IgD-negative memory B cell (primary cell): ENCODE results near the gene DDIAS. TPM values are rescaled to one million over a fixed set of nuclear protein-coding genes. Genes with fewer than 3 reads are reported as not detected.
A peak's percentile ranks its signal among the peaks of the same experiment; 100 is the strongest.

Experiments
- H3K27ac Mint-ChIP-seq, 3 donors: one replicate each; pipeline ENCODE4 v1.8.0; 2020 to 2022; ENCODE audit warnings: mild to moderate bottlenecking in 3 of 3, mixed read lengths in 3 of 3, moderate library complexity in 1 of 3
- H3K27me3 Mint-ChIP-seq: one replicate; pipeline ENCODE4 v1.8.0; 2021; ENCODE audit warnings: mixed read lengths
- H3K36me3 Mint-ChIP-seq: one replicate; pipeline ENCODE4 v1.8.0; 2020; ENCODE audit warnings: mild to moderate bottlenecking, mixed read lengths
- H3K4me1 Mint-ChIP-seq, 3 donors: one replicate each; pipeline ENCODE4 v1.8.0; 2020 to 2022; ENCODE audit warnings: mixed read lengths in 3 of 3, mild to moderate bottlenecking in 1 of 3
- H3K4me3 Mint-ChIP-seq, 4 donors: one replicate each; pipeline ENCODE4 v1.8.0; 2020 to 2022; ENCODE audit warnings: mild to moderate bottlenecking in 4 of 4, mixed read lengths in 4 of 4, moderate library complexity in 3 of 4
- H3K9me3 Mint-ChIP-seq, 3 donors: one replicate each; pipeline ENCODE4 v1.8.0; 2020 to 2021; ENCODE audit warnings: mixed read lengths in 3 of 3, mild to moderate bottlenecking in 1 of 3
- polyA plus RNA-seq: library from polyadenylated mRNA; unstranded; fragments of 300-500 nt; fragmentation: Illumina TruSeq; gene quantifications from one replicate; pipeline ENCODE4 v1.2.3, GENCODE V29; 2021

Gene DDIAS
- polyA plus RNA-seq, 1 donor from 2014 or later, result 1.7 TPM

DNA sequence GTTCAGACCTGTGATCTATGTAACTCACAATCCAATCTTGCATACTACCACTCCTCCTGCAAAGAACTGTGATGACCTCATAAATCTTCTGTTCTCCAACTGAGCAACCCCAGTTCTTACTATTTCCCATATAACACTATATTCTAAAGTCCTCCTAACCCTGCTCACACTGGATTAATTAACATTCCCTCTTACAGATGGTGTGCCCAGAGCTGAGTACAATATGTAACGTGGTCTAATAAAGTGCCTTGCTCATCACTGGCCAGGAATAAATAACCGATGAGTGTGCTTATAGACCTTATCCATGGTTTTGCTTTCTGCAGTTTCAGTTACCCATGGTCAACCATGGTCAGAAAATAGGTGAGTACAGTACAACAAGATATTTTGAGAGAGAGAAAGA, 29.9 kb upstream of the DDIAS start:
- Mint-ChIP-seq H3K4me1 (peaks cover 7 to 14% (median 12%) of the 10 kb centered on the region in 3 donors), H3K27ac (no peak overlapping the region), H3K36me3 (no peaks in the 10 kb centered on the region), H3K9me3 (peaks cover 0 to under 1% (median 0%) of the 10 kb centered on the region in 3 donors), H3K27me3 (no peaks in the 10 kb centered on the region), H3K4me3 (no peak overlapping the region)

DNA sequence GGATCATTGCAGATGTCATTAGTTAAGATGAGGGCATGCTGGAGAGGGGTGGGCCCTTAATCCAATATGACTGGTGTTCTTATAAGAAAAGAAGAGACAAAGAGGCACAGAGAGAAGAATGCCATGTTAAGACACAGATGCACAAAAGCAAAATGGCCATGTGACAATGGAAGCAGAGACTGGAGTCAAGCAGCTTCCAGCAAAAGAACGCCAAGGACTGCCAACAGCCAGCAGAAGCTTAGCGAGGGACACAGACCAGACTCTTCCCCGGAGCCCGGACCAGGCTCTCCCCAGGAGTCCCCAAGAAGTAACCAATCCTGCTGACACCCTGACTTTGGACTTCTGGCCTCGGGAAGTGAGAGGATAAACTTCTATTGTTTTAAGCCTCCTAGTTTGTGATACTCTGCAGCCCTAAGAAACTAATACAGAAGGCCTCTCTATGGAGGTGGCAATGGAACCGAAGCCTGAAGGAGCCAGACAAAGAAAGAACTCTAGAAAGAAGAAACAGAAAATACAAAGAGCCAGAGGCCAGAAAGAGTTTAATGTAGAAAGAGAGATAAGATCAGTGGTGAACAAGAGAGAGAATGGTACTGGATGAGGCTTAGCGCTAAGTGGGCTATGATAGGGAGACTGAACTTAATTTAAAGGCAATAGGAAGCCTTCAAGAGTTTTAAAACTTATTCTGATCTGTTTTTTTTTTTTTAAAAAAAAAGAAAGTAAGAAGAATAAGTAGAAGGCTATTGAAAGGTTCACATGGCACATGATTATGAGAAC, 29.0 kb upstream of the DDIAS start:
- Mint-ChIP-seq H3K4me1 (peaks cover 3 to 10% (median 9%) of the 10 kb centered on the region in 3 donors), H3K4me3 (no peak overlapping the region), H3K9me3 (peaks cover 0 to 2% (median 0%) of the 10 kb centered on the region in 3 donors), H3K27ac (peak overlapping the region in 1 of 3 donors; percentile 73), H3K27me3 (no peaks in the 10 kb centered on the region), H3K36me3 (peaks cover 3% of the 10 kb centered on the region)

- H3K9me3 Mint-ChIP-seq, result peaks cover 0 to 2% (median 0%) of the 10 kb centered on the region in 3 donors
- no peak overlapping the region for H3K4me3 Mint-ChIP-seq
- H3K4me1 Mint-ChIP-seq, result peaks cover 0 to 8% (median 7%) of the 10 kb centered on the region in 3 donors
- H3K36me3 Mint-ChIP-seq, result peaks cover 4% of the 10 kb centered on the region
- H3K27ac Mint-ChIP-seq, result peak overlapping the region in 1 of 3 donors; percentile 32
- no peaks in the 10 kb centered on the region for H3K27me3 Mint-ChIP-seq
Measured at GRCh38 chr11:82873919-82874333, 27.6 kb upstream of the DDIAS start.

- peaks cover 0 to 8% (median 7%) of the 10 kb centered on the region in 3 donors for H3K4me1 Mint-ChIP-seq
- H3K9me3 Mint-ChIP-seq, result peaks cover 0 to 2% (median 0%) of the 10 kb centered on the region in 3 donors
- peaks cover 7% of the 10 kb centered on the region for H3K36me3 Mint-ChIP-seq
- peak overlapping the region in 1 of 4 donors; percentile 6 for H3K4me3 Mint-ChIP-seq
- no peaks in the 10 kb centered on the region for H3K27me3 Mint-ChIP-seq
- H3K27ac Mint-ChIP-seq, result no peak overlapping the region
Measured at GRCh38 chr11:82874646-82875523, 26.7 kb upstream of the DDIAS start.

DNA sequence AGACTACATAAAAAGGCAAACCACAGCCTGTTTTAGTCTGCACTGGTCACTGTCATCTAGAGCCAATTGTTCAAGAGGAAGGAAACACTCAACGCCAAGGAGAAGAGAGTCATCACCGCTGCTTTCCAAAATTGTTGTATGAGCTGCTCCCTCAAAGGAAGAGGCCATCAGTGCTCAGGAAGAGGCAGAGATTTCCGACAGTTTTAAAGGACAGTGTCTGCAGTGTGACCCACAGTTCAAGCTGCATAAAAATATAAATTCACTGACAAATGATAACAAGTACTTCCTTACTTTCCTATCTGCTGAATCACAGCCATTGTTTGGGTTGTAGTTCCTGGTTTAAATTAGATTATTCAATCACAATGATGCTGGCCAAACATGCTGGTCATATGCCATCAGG, 17.7 kb upstream of the DDIAS start:
- Mint-ChIP-seq H3K27ac (no peak overlapping the region), H3K36me3 (peaks cover 10% of the 10 kb centered on the region), H3K4me1 (peaks cover 0 to 6% (median 4%) of the 10 kb centered on the region in 3 donors), H3K27me3 (no peaks in the 10 kb centered on the region), H3K4me3 (no peak overlapping the region), H3K9me3 (no peaks in the 10 kb centered on the region)

- Mint-ChIP-seq H3K27ac (no peak overlapping the region), H3K9me3 (no peaks in the 10 kb centered on the region), H3K4me3 (no peak overlapping the region), H3K36me3 (no peaks in the 10 kb centered on the region), H3K4me1 (peaks cover 0 to 6% (median 6%) of the 10 kb centered on the region in 3 donors), H3K27me3 (no peaks in the 10 kb centered on the region)
Measured at GRCh38 chr11:82889133-82890001, 12.2 kb upstream of the DDIAS start.

- Mint-ChIP-seq H3K4me3 (no peak overlapping the region), H3K27ac (no peak overlapping the region), H3K27me3 (no peaks in the 10 kb centered on the region), H3K9me3 (no peaks in the 10 kb centered on the region), H3K4me1 (peaks cover 0 to 6% (median 6%) of the 10 kb centered on the region in 3 donors), H3K36me3 (no peaks in the 10 kb centered on the region)
Measured at GRCh38 chr11:82890002-82890341, 11.6 kb upstream of the DDIAS start.

GRCh38 chr11:82890936-82891335, 10.6 kb upstream of the DDIAS start:
- no peaks in the 10 kb centered on the region for H3K27me3 Mint-ChIP-seq

GRCh38 chr11:82892611-82893169, 8.8 kb upstream of the DDIAS start:
- Mint-ChIP-seq H3K4me3 (no peak overlapping the region), H3K4me1 (peaks cover 14 to 18% (median 17%) of the 10 kb centered on the region in 3 donors), H3K36me3 (no peaks in the 10 kb centered on the region), H3K27ac (peak overlapping the region in 1 of 3 donors; percentile 48), H3K27me3 (no peaks in the 10 kb centered on the region), H3K9me3 (peaks cover 0 to 8% (median 0%) of the 10 kb centered on the region in 3 donors)

More at GRCh38 chr11:82890936-82891335, 10.6 kb upstream of the DDIAS start:
- H3K27ac Mint-ChIP-seq, result no peak overlapping the region
- H3K36me3 Mint-ChIP-seq, result no peaks in the 10 kb centered on the region
- H3K4me1 Mint-ChIP-seq, result peaks cover 9 to 15% (median 14%) of the 10 kb centered on the region in 3 donors
- no peak overlapping the region for H3K4me3 Mint-ChIP-seq
- H3K9me3 Mint-ChIP-seq, result peaks cover 0 to 3% (median 0%) of the 10 kb centered on the region in 3 donors

DNA sequence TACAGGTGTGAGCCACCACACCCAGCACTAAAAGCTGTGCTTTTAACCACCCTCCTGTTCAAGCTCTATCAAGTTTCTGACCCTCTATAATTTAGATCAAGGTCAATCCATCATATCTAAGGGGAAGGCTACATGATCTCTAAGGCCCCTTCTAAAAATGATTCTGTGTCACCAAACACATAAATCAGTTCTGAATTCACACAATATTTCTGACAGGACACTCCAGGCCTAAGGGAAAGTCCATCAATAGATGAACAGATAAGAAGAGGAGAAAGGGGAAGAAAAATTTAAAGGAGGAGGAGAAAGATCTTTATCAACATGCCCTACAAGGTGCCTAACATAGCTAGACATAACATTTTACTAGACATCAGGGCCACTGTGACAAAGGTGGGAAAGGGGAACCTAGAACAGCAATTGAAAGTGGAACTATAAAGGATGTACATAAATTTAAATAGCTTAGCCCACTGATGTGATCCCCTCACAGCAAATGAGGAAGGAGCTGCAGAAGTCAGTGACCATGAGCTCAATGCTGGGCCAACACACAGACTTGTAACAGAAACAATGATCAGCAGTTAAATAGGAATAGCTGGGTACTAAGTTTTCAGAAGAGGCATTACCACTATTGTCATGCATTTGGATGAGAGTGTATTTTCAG, 6.0 kb upstream of the DDIAS start:
- Mint-ChIP-seq H3K36me3 (no peaks in the 10 kb centered on the region), H3K27ac (peak overlapping the region; percentile 81 to 96 (median 96)), H3K9me3 (peaks cover 0 to 8% (median 0%) of the 10 kb centered on the region in 3 donors), H3K4me1 (peaks cover 21 to 35% (median 32%) of the 10 kb centered on the region in 3 donors), H3K27me3 (no peaks in the 10 kb centered on the region), H3K4me3 (peak overlapping the region in 3 of 4 donors; percentile 14 to 81 (median 66))

DNA sequence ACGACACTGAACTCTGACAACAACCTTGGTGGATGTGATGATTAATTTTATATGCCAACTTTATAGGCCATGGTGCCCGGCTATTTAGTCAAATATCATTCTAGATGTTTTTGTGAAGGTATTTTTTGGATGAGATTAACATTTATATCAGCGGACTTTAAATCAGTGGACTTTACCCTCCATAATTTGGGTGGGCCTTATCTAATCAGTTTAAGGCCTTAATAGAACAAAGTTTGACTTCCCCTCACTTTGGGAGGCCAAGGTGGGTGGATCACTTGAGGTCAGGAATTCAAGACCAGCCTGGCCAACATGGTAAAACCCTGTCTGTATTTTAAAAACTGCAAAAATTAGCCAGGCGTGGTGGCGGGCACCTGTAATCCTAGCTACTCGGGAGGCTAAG, 5.4 kb upstream of the DDIAS start:
- Mint-ChIP-seq H3K27me3 (no peaks in the 10 kb centered on the region), H3K27ac (peak overlapping the region; percentile 81 to 96 (median 96)), H3K36me3 (no peaks in the 10 kb centered on the region), H3K9me3 (peaks cover 0 to 8% (median 0%) of the 10 kb centered on the region in 3 donors), H3K4me3 (peak overlapping the region in 3 of 4 donors; percentile 14 to 81 (median 66)), H3K4me1 (peaks cover 21 to 36% (median 32%) of the 10 kb centered on the region in 3 donors)

DNA sequence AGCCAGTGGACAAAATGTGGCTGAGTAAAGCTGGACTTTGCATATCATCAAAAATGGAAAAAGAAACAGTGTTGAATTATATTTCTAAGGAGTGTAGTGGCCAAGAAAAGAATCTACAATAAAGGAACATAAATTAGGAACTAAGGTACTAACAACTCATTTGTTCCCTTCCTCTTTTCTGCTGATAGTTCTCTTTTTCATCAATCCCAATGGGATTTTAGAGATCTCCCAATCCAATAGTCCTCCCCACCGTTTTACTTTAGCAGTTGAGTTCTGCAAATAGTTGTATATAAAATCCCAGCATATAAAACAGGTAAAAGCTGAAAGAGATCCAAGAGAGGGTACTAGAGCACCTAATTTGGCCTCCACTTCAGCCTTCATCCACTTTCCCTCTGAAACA, 3.3 kb upstream of the DDIAS start:
- Mint-ChIP-seq H3K27ac (peak overlapping the region in 1 of 3 donors; percentile 28), H3K4me1 (peaks cover 21 to 42% (median 37%) of the 10 kb centered on the region in 3 donors)

GRCh38 chr11:82899186-82899820, 2.2 kb upstream of the DDIAS start:
- peaks cover 0 to 8% (median 0%) of the 10 kb centered on the region in 3 donors for H3K9me3 Mint-ChIP-seq
- peaks cover 21 to 42% (median 37%) of the 10 kb centered on the region in 3 donors for H3K4me1 Mint-ChIP-seq
- no peaks in the 10 kb centered on the region for H3K27me3 Mint-ChIP-seq
- no peaks in the 10 kb centered on the region for H3K36me3 Mint-ChIP-seq
- H3K27ac Mint-ChIP-seq, result peak overlapping the region; percentile 85 to 99 (median 95)
- peak overlapping the region; percentile 84 to 100 (median 99) for H3K4me3 Mint-ChIP-seq

More for the DNA sequence above, 3.3 kb upstream of the DDIAS start:
- Mint-ChIP-seq H3K36me3 (no peaks in the 10 kb centered on the region), H3K9me3 (peaks cover 0 to 8% (median 0%) of the 10 kb centered on the region in 3 donors), H3K27me3 (no peaks in the 10 kb centered on the region), H3K4me3 (peak overlapping the region in 3 of 4 donors; percentile 6 to 72 (median 65))
